GM13977 (cell line): ENCODE data around the gene KRT75.

Experiments
- DNase-seq: peaks from one replicate; pipeline ENCODE4 v3.0.0; 2012; ENCODE audit warnings: low spot score
- CTCF ChIP-seq: IDR thresholded peaks from 2 replicates; pipeline ENCODE4 v1.5.1; 2012; ENCODE audit warnings: mild to moderate bottlenecking, control low read depth; ENCODE audit not compliant: insufficient read depth; ENCODE audit errors: extremely low read depth, missing control alignments
- in situ Hi-C: fragments of 300-500 bp; cut with MboI; formaldehyde crosslinking; loops from one replicate; pipeline ENCODE4 v1.12.0; 2022; ENCODE audit warnings: low sequenced_read_pairs, low pct_unique_long_range_greater_than_20kb, mixed read lengths, inconsistent platforms; ENCODE audit not compliant: unreplicated experiment

Gene KRT75

GRCh38 chr12:52380271-52380694 lies 53.9 kb downstream of the KRT75 start:
- in situ Hi-C loops = loop anchor here (25.0 kb wide), 1 partner anchor 607 kb away; no protein-coding TSS in a partner anchor
- no peak for DNase-seq
- TF ChIP-seq CTCF = peak; percentile 40

DNA sequence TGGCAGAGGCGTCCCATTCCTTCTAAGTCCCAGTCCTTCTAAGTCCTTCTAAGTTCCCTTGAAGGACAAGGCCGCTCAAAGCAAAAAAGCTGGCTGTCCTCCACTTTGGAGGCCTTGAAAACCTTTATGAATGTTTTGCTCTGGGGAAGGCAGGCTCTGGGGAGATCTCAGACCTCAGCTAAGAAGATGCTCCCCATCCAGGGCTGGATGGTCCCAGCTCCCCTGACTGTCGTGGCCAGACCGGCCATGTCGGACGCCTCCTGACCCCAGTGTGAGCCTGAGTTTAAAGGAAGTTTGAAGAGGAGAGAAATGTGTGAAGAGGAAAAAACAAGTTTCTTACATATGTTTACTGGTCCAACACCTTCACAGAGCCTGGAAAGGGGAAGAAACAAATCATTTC lies 54.6 kb downstream of the KRT75 start:
- TF ChIP-seq CTCF = no peak
- in situ Hi-C loops = loop anchor here (25.0 kb wide), 1 partner anchor 608 kb away; no protein-coding TSS in a partner anchor
- DNase-seq = no peak

- in situ Hi-C loops = loop anchor here (25.0 kb wide), 1 partner anchor 609 kb away; no protein-coding TSS in a partner anchor
These were observed 56.1 kb downstream of the KRT75 start for GRCh38 chr12:52378091-52378490.

GRCh38 chr12:52377266-52377665 lies 56.9 kb downstream of the KRT75 start:
- in situ Hi-C loops = loop anchor here (25.0 kb wide), 1 partner anchor 610 kb away; no protein-coding TSS in a partner anchor

More at GRCh38 chr12:52378091-52378490, 56.1 kb downstream of the KRT75 start:
- DNase-seq = no peak
- no peak for TF ChIP-seq CTCF

More at GRCh38 chr12:52377266-52377665, 56.9 kb downstream of the KRT75 start:
- DNase-seq = no peak
- no peak for TF ChIP-seq CTCF
